ENCODE results near the gene NT5C3A. TPM values are rescaled to one million over a fixed set of nuclear protein-coding genes. Genes with fewer than 3 reads are reported as not detected.

Gene NT5C3A
- total RNA-seq, 2 experiments from 2014 or later = 55.2 to 64.5 TPM

DNA sequence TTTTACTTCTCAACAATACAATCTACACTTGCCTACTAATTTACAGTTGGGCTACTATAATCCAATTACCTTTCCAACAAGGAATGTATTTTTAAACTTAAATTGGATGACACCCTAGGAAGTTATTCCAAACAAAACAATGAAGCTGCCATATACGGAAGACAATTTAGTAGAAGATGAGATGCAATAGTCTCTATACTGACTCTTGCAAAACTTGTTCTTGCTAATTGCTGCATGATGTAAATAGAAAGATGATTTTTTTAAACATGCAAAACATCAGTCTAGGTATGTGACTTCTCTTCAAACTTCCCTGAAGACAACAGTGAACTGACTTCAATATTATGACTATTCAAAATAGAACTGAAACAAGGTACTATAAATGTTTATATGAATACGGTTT lies 17.6 kb downstream of the NT5C3A start:
- peaks cover 35% of the 10 kb centered on the region for H3K4me1 Mint-ChIP-seq
- DNase-seq = no peak
- H3K9me3 Mint-ChIP-seq = no peaks in the 10 kb centered on the region
- ChIA-PET CTCF (no interaction called here), POLR2A (no interaction called here)
- H3K27ac Mint-ChIP-seq = no peak overlapping the region
- no peaks in the 10 kb centered on the region for H3K27me3 Mint-ChIP-seq
- H3K4me3 Mint-ChIP-seq = no peak overlapping the region
- no peaks in the 10 kb centered on the region for H3K36me3 Mint-ChIP-seq (ENCODE audit: low read depth)

DNA sequence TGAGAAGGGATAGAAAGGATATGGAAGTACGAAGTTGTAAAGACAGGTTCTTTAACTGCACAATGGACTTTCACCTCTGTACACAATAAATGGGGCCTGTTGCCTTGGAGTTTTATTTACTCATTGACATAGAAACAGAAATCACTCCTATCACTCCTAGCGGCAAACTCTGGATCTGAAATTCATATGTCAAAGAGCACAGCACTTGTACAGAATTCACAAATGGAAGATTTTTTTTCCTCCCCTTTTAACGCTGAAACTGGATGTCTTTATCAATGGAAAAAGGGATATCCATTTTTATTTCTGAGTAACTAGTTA lies 18.2 kb downstream of the NT5C3A start:
- CTCF ChIA-PET = no interaction called here
- Mint-ChIP-seq H3K27ac (no peak overlapping the region), H3K36me3 (ENCODE audit: low read depth) (peaks cover 5% of the 10 kb centered on the region), H3K9me3 (no peaks in the 10 kb centered on the region), H3K27me3 (no peaks in the 10 kb centered on the region), H3K4me3 (no peak overlapping the region), H3K4me1 (peaks cover 40% of the 10 kb centered on the region)
- POLR2A ChIA-PET = no interaction called here
- no peak for DNase-seq

GRCh38 chr7:33043501-33044400 lies 18.8 kb downstream of the NT5C3A start:
- peaks cover 41% of the 10 kb centered on the region for H3K4me1 Mint-ChIP-seq
- H3K27me3 Mint-ChIP-seq = no peaks in the 10 kb centered on the region
- peaks cover 5% of the 10 kb centered on the region for H3K36me3 Mint-ChIP-seq (ENCODE audit: low read depth)
- H3K27ac Mint-ChIP-seq = no peak overlapping the region
- H3K9me3 Mint-ChIP-seq = no peaks in the 10 kb centered on the region
- no peak overlapping the region for H3K4me3 Mint-ChIP-seq
- POLR2A ChIA-PET = interaction anchor here (0.5 kb wide), 1 partner anchor 15 kb away, joined by 4 read pairs; no protein-coding TSS in a partner anchor
- CTCF ChIA-PET = interaction anchor here (1.2 kb wide), 1 partner anchor 13 kb away, joined by 3 read pairs; no protein-coding TSS in a partner anchor
- no peak for DNase-seq

DNA sequence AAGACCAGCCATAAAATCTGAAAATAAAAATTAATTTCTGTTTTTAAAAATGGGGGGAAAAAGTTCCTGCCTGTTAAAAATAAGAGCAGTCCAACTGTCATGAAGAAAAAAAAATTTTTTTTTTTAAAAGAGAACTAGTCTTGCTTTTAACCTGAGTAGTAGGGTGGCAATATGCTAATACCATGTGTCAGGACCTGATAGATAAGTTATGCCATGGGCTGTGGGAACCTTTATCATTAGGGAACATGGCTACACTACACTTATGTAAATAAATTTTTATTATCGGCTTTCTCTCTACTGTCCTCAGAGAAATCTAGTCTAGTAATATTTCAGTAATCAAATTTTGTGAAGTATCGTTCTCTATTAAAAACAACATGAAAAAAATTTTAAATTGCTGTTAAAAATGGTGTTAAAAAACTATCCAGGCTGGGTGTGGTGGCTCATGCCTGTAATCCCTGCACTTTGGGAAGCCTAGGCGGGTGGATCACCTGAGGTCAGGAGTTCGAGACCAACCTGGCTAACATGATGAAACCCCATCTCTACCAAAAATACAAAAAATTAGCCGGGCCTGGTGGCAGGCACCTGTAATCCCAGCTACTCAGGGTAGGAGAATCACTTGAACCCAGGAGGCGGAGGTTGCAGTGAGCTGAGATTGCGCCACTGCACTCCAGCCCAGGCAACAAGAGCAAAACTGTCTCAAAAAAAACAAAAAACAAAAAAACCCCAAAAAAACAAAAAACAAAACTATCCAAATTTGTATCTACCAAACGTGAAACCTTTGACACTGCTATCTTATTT lies 20.7 kb downstream of the NT5C3A start:
- Mint-ChIP-seq H3K4me1 (peaks cover 48% of the 10 kb centered on the region), H3K27ac (no peak overlapping the region), H3K27me3 (no peaks in the 10 kb centered on the region), H3K4me3 (no peak overlapping the region), H3K9me3 (no peaks in the 10 kb centered on the region), H3K36me3 (ENCODE audit: low read depth) (peaks cover 7% of the 10 kb centered on the region)
- ChIA-PET CTCF (interaction anchor here (2.9 kb wide), 1 partner anchor 68 kb away, joined by 11 read pairs; the partner anchor contains the start of gene RP9), POLR2A (no interaction called here)
- DNase-seq = no peak

GRCh38 chr7:33040803-33041516 lies 21.6 kb downstream of the NT5C3A start:
- ChIA-PET CTCF (interaction anchor here (0.6 to 2.9 kb wide), 5 partner anchors 8 to 69 kb away, joined by 3 to 11 read pairs (median 4); partner anchors contain the start of gene RP9), POLR2A (interaction anchor here (1.0 kb wide), 2 partner anchors 21 to 22 kb away, joined by 3 read pairs; no protein-coding TSS in a partner anchor)
- no peaks in the 10 kb centered on the region for H3K9me3 Mint-ChIP-seq
- DNase-seq = peak; percentile 85
- H3K36me3 Mint-ChIP-seq (ENCODE audit: low read depth) = peaks cover 7% of the 10 kb centered on the region
- no peaks in the 10 kb centered on the region for H3K27me3 Mint-ChIP-seq
- peaks cover 52% of the 10 kb centered on the region for H3K4me1 Mint-ChIP-seq
- H3K27ac Mint-ChIP-seq = peak overlapping the region; percentile 88
- H3K4me3 Mint-ChIP-seq = peak overlapping the region; percentile 85

- H3K36me3 Mint-ChIP-seq (ENCODE audit: low read depth) = peaks cover 10% of the 10 kb centered on the region
- H3K4me3 Mint-ChIP-seq = peak overlapping the region; percentile 90
- H3K9me3 Mint-ChIP-seq = no peaks in the 10 kb centered on the region
- peaks cover 52% of the 10 kb centered on the region for H3K4me1 Mint-ChIP-seq
- H3K27ac Mint-ChIP-seq = peak overlapping the region; percentile 91
- ChIA-PET CTCF (interaction anchor here (1.1 to 2.9 kb wide), 4 partner anchors 9 to 239 kb away, joined by 4 to 11 read pairs (median 6); partner anchors contain the start of gene RP9), POLR2A (interaction anchor here (0.6 to 1.0 kb wide), 2 partner anchors 22 to 454 kb away, joined by 3 read pairs; no protein-coding TSS in a partner anchor)
- H3K27me3 Mint-ChIP-seq = no peaks in the 10 kb centered on the region
- no peak for DNase-seq
These were observed 22.7 kb downstream of the NT5C3A start for GRCh38 chr7:33039903-33040292.

DNA sequence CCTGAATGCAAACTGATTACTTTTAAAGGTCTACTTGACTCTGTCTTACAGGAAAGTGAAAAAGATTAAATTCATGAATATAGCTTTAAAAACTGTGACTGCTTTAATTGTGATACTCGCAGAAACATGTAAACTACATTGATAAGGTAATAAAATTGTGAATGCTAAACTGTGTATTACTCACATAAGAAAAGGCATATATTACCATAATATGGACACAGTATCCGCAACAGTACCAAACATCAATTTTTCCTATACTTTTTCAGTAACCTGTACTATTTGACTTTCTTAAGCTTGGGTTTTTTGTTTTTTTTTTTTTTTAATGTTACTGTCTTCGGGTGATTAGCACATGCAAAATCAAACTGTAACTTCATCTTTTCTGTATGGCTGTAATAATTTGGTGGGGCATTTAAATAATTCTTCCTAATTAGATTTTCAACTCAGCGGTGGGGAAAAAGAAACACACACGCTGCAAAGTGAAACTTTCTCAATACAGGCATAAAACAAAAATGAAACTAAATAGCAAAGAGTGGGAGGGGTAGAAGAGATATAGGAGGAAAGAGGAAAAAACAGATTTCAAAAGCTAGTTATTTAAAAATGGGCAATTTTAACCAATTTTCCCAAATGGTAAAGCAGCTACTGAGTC lies 23.2 kb downstream of the NT5C3A start:
- no peak for DNase-seq
- H3K27ac Mint-ChIP-seq = peak overlapping the region; percentile 91
- peaks cover 53% of the 10 kb centered on the region for H3K4me1 Mint-ChIP-seq
- no peaks in the 10 kb centered on the region for H3K27me3 Mint-ChIP-seq
- H3K36me3 Mint-ChIP-seq (ENCODE audit: low read depth) = peaks cover 15% of the 10 kb centered on the region
- H3K4me3 Mint-ChIP-seq = peak overlapping the region; percentile 90
- ChIA-PET CTCF (interaction anchor here (1.1 to 2.9 kb wide), 4 partner anchors 9 to 239 kb away, joined by 4 to 11 read pairs (median 6); partner anchors contain the start of gene RP9), POLR2A (interaction anchor here (0.6 kb wide), 1 partner anchor 453 kb away, joined by 3 read pairs; no protein-coding TSS in a partner anchor)
- no peaks in the 10 kb centered on the region for H3K9me3 Mint-ChIP-seq

- H3K36me3 Mint-ChIP-seq (ENCODE audit: low read depth) = peaks cover 16% of the 10 kb centered on the region
- no peaks in the 10 kb centered on the region for H3K27me3 Mint-ChIP-seq
- peak overlapping the region; percentile 90 for H3K4me3 Mint-ChIP-seq
- CTCF ChIA-PET = interaction anchor here (1.4 kb wide), 1 partner anchor 10 kb away, joined by 3 read pairs; no protein-coding TSS in a partner anchor
- no peak for DNase-seq
- peaks cover 50% of the 10 kb centered on the region for H3K4me1 Mint-ChIP-seq
- peak overlapping the region; percentile 91 for H3K27ac Mint-ChIP-seq
- POLR2A ChIA-PET = no interaction called here
- no peaks in the 10 kb centered on the region for H3K9me3 Mint-ChIP-seq
These were observed 23.9 kb downstream of the NT5C3A start for GRCh38 chr7:33038639-33039038.

- Mint-ChIP-seq H3K27me3 (no peaks in the 10 kb centered on the region), H3K4me3 (no peak overlapping the region), H3K9me3 (no peaks in the 10 kb centered on the region), H3K4me1 (peaks cover 39% of the 10 kb centered on the region), H3K36me3 (ENCODE audit: low read depth) (peaks cover 23% of the 10 kb centered on the region), H3K27ac (no peak overlapping the region)
- ChIA-PET POLR2A (no interaction called here), CTCF (no interaction called here)
- DNase-seq = no peak
These were observed 26.8 kb downstream of the NT5C3A start for GRCh38 chr7:33035776-33036175.

DNA sequence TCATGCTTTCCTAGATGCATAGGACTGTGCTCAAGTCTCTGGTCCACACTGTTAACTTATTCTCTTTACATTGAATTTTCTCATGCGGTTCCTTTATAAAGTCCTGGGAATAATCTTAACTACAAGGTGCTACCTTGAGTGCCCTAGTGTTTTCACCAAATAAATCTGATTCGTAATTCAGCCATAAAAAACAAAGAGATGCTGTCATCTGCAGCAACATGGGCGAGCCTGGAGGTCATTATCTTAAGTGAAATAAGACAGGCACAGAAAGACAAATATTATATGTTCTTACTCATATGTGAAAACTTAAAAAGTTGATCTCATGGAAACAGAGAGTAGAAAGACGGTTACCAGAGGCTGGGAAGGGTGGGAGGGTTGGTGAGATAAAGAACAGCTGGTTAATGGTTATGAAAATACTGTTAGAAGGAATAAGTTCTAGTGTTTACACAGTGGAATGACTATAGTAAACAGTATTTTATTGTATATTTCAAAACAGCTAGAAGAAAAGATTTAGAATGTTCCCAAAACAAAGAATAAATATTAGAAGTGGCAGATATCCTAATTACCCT lies 38.3 kb downstream of the NT5C3A start:
- Mint-ChIP-seq H3K4me1 (peaks cover 3% of the 10 kb centered on the region), H3K36me3 (ENCODE audit: low read depth) (peaks cover 19% of the 10 kb centered on the region), H3K4me3 (no peak overlapping the region), H3K27me3 (no peaks in the 10 kb centered on the region), H3K9me3 (no peaks in the 10 kb centered on the region), H3K27ac (no peak overlapping the region)
- POLR2A ChIA-PET = no interaction called here
- CTCF ChIA-PET = no interaction called here
- no peak for DNase-seq

DNA sequence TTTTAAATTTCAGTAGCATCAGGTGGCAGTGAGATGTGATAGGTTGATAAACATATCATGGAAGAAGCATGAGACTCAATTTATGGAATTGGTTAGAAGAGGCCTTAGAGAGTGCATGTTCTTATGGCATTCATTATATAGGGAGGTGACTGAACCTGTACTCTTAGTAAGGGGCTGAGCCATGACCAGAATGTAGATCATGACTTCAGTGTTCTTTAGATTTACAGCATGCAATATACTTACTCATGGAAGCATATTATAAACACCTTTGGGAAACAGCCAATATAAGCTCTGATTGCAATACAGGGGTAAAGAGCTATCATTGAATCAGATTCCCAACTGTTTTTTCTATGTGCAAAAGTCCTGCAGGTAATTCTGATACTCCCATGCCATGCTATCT lies 50.2 kb downstream of the NT5C3A start:
- Mint-ChIP-seq H3K27me3 (no peaks in the 10 kb centered on the region), H3K9me3 (no peaks in the 10 kb centered on the region), H3K4me3 (no peak overlapping the region), H3K4me1 (no peaks in the 10 kb centered on the region), H3K27ac (no peak overlapping the region), H3K36me3 (ENCODE audit: low read depth) (peaks cover 46% of the 10 kb centered on the region)
- CTCF ChIA-PET = interaction anchor here (0.9 to 1.3 kb wide), 2 partner anchors 9 to 15 kb away, joined by 3 to 4 read pairs; no protein-coding TSS in a partner anchor
- POLR2A ChIA-PET = no interaction called here
- DNase-seq = no peak

- no peak for DNase-seq
- Mint-ChIP-seq H3K4me1 (no peaks in the 10 kb centered on the region), H3K27me3 (no peaks in the 10 kb centered on the region), H3K36me3 (ENCODE audit: low read depth) (peaks cover 32% of the 10 kb centered on the region), H3K4me3 (no peak overlapping the region), H3K27ac (peak overlapping the region; percentile 3), H3K9me3 (no peaks in the 10 kb centered on the region)
- POLR2A ChIA-PET = no interaction called here
- CTCF ChIA-PET = no interaction called here
These were observed 52.8 kb downstream of the NT5C3A start for GRCh38 chr7:33009734-33010133.
